ENCODE measurements around the gene C5orf15. TPM values are rescaled to one million over a fixed set of nuclear protein-coding genes. Genes with fewer than 3 reads are reported as not detected.
A peak's percentile ranks its signal among the peaks of the same experiment; 100 is the strongest.

C5orf15 gene
- total RNA-seq, 1 donor from 2014 or later: 41.7 TPM

- no peaks in the 10 kb centered on the region for H3K27me3 Mint-ChIP-seq (ENCODE audit: low read depth)
- H3K27ac Mint-ChIP-seq (ENCODE audit: unreplicated experiment): peak overlapping the region; percentile 85
- DNase-seq (ENCODE audit: low spot score): no peak
- peaks cover 13% of the 10 kb centered on the region for H3K36me3 Mint-ChIP-seq (ENCODE audit: low read depth)
- H3K4me1 Mint-ChIP-seq (ENCODE audit: low read depth): peaks cover 69% of the 10 kb centered on the region
- TF ChIP-seq CTCF (IDR thresholded peaks at IDR 0.05): no peak
- peak overlapping the region; percentile 20 for H3K4me3 Mint-ChIP-seq (ENCODE audit: unreplicated experiment)
- no peaks in the 10 kb centered on the region for H3K9me3 Mint-ChIP-seq (ENCODE audit: low read depth)
Observed at GRCh38 chr5:133993185-133993936, 24.9 kb upstream of the C5orf15 start.

GRCh38 chr5:133992429-133993155, 24.2 kb upstream of the C5orf15 start:
- TF ChIP-seq CTCF (IDR thresholded peaks at IDR 0.05): no peak
- H3K4me1 Mint-ChIP-seq (ENCODE audit: low read depth): peaks cover 66% of the 10 kb centered on the region
- H3K27me3 Mint-ChIP-seq (ENCODE audit: low read depth): no peaks in the 10 kb centered on the region
- DNase-seq (ENCODE audit: low spot score): peak; percentile 72
- H3K9me3 Mint-ChIP-seq (ENCODE audit: low read depth): no peaks in the 10 kb centered on the region
- peak overlapping the region; percentile 85 for H3K27ac Mint-ChIP-seq (ENCODE audit: unreplicated experiment)
- H3K4me3 Mint-ChIP-seq (ENCODE audit: unreplicated experiment): peak overlapping the region; percentile 20
- peaks cover 17% of the 10 kb centered on the region for H3K36me3 Mint-ChIP-seq (ENCODE audit: low read depth)

- no peak overlapping the region for H3K27ac Mint-ChIP-seq (ENCODE audit: unreplicated experiment)
- H3K36me3 Mint-ChIP-seq (ENCODE audit: low read depth): peaks cover 17% of the 10 kb centered on the region
- H3K9me3 Mint-ChIP-seq (ENCODE audit: low read depth): no peaks in the 10 kb centered on the region
- no peak overlapping the region for H3K4me3 Mint-ChIP-seq (ENCODE audit: unreplicated experiment)
- H3K4me1 Mint-ChIP-seq (ENCODE audit: low read depth): peaks cover 59% of the 10 kb centered on the region
- DNase-seq (ENCODE audit: low spot score): no peak
- no peaks in the 10 kb centered on the region for H3K27me3 Mint-ChIP-seq (ENCODE audit: low read depth)
- TF ChIP-seq CTCF (IDR thresholded peaks at IDR 0.05): no peak
Observed at GRCh38 chr5:133991171-133991910, 22.9 kb upstream of the C5orf15 start.

GRCh38 chr5:133990396-133990795, 22.0 kb upstream of the C5orf15 start:
- H3K4me3 Mint-ChIP-seq (ENCODE audit: unreplicated experiment): no peak overlapping the region
- no peaks in the 10 kb centered on the region for H3K27me3 Mint-ChIP-seq (ENCODE audit: low read depth)
- no peak for DNase-seq (ENCODE audit: low spot score)
- no peaks in the 10 kb centered on the region for H3K9me3 Mint-ChIP-seq (ENCODE audit: low read depth)
- peaks cover 58% of the 10 kb centered on the region for H3K4me1 Mint-ChIP-seq (ENCODE audit: low read depth)
- H3K36me3 Mint-ChIP-seq (ENCODE audit: low read depth): peaks cover 20% of the 10 kb centered on the region
- no peak for TF ChIP-seq CTCF (IDR thresholded peaks at IDR 0.05)
- H3K27ac Mint-ChIP-seq (ENCODE audit: unreplicated experiment): no peak overlapping the region

GRCh38 chr5:133985540-133986180, 17.2 kb upstream of the C5orf15 start:
- Mint-ChIP-seq H3K36me3 (ENCODE audit: low read depth) (peaks cover 29% of the 10 kb centered on the region), H3K27ac (ENCODE audit: unreplicated experiment) (peak overlapping the region; percentile 49), H3K9me3 (ENCODE audit: low read depth) (no peaks in the 10 kb centered on the region), H3K27me3 (ENCODE audit: low read depth) (no peaks in the 10 kb centered on the region), H3K4me1 (ENCODE audit: low read depth) (peaks cover 20% of the 10 kb centered on the region), H3K4me3 (ENCODE audit: unreplicated experiment) (no peak overlapping the region)
- no peak for TF ChIP-seq CTCF (IDR thresholded peaks at IDR 0.05)
- peak; percentile 32 for DNase-seq (ENCODE audit: low spot score)

Data from chondrocyte (in vitro differentiated cells).